GM19463 (cell line): ENCODE data around the gene ZFP36L1.
"Not testable (repeated sequence)": the region's sequence is repeated elsewhere in the genome, so short reads cannot be mapped to it uniquely, and the experiment has no call there.

Experiments
- ATAC-seq: cut with Tn5 transposase; IDR thresholded peaks from one replicate; pipeline ENCODE4 v1.9.1; 2021; ENCODE audit warnings: mild to moderate bottlenecking, moderate library complexity; ENCODE audit not compliant: unreplicated experiment

The ZFP36L1 gene

DNA sequence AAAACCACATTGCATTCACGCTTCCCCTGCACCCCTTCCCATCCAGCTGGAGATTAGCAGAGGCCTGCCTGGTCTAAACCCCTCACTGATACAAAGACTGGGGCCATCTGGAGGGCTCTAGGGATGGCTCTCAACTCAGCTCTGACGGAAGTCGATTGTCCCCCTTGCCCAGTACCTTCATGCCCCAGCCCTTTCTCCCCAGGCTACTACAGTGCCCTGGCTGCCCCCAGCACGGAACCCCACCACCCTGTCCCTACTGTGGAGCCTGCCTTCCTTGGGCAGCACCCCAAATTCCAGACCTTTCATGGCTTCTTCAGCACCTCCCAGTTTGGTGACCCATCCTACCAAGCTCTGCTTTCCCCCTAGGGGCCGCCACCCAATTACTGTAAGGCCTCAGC lies 25.6 kb downstream of the ZFP36L1 start:
- ATAC-seq: no peak

DNA sequence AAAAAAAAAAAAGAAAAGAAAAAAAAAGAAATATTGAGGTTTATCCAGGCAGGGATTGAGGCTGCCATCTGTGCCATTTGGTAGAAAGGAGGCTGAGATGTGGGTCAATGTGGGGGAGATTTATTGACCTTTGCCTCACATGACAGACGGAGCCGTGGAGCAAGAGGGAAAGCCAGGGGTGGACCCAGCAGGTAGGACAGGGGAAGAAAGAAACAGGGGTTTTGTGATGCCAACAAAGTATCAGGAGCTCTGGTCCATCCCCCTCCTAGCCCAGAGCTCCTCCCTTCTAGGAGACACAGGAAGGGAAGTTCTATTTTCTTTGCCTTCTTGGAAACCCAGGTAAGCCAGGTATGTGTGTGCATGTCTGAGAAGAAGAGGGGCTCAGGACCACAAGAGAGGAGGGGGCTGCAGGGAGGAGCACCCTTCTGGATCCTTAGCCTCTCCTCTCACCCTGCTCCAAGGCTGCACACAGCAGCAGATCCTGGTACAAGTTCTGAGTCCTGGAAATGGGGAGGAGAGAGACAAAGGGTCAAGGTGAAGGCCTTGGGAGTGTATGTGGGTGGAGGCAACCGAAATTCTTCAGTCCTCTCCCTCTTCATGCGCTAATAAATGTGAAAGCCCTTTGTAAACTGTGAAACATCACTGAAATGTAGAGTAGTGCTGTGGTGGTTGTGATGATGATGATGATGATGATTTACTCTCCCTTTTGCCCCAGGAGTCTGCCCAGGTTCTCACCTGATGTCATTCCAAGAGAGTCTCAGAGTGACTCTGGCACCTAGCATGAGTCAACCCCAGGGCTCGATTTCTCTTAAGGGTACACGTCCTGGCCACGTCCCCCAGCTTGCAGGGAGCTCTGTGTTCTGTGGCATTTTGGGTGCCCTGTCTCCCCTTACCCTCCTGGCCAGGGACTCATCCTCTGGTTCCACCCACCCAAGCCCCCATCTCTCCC lies 26.3 kb downstream of the ZFP36L1 start:
- no peak for ATAC-seq

DNA sequence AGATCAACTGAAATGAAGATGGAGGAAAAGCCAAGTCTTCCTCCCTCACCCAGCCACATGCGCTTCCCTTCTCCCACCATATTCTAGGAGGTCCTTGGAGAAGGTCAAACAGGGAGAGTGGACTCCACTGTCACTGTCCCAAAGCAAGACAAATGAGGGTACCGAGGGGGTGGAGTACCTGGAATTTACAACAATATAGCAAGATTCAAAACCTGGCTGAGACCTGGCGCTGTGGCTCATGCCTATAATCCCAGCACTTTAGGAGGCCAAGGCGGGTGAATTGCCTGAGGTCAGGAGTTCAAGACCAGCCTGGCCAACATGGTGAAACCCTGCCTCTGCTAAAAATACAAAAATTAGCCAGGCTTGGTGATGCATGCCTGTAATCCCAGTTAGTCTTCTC lies 29.0 kb downstream of the ZFP36L1 start:
- not testable (repeated sequence) for ATAC-seq

DNA sequence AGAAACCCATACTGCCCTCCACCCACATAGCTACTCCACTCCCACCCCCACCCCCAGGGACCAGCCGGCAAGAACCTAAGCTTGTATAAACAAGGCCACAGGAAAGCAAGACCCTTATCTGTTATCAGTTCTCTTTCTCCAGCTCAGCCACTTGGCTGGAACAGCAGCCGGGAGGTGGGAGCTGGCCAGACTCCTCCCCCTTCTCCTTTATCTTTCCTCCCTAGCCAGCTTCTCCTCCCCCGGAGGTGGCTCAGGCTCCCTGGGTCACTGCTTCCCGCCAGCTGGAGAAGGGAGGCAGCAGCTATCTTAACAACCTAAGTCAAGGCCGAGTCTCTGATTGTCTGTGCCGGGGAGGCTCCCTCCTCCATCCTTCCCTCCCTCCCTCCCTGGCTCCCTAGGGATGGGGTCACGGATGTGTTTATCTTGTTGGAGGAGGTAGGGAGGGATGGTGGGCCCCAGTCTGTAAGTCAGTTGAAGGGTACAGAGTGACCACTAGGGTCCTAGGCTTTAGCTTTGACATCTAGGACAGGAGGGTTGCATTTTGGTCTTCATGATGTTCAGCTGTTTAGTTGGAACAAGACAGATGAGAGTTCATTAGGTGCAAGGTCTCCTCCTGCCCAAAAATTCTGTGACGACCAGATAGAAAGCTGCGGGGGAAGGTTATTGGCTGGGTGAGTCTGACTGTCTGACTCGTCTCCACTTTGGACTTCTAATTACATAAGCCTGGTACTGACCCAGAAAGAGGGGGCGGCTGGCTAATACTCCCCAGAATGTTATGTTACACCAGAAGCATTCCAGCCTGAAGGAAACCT lies 29.7 kb downstream of the ZFP36L1 start:
- ATAC-seq: no peak

DNA sequence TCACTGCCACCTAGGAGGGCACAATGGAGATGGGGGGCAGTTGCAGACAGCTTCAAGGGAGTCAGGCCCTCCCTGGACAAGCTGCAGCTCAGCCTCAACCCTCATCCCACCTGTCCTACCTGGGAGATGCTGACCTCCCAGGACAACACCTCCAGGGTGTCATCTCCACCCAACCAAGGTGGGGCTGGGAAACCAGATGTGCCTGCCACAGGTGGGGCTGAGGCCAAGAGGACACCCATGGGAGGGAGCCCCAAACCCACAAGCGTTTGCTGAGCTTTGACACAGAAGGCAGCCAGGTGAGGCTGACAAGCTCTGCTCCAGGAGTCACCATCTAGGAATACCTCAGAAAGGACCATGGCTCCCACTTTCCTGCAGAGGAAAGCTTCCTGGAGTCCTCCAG lies 31.5 kb downstream of the ZFP36L1 start:
- no peak for ATAC-seq

DNA sequence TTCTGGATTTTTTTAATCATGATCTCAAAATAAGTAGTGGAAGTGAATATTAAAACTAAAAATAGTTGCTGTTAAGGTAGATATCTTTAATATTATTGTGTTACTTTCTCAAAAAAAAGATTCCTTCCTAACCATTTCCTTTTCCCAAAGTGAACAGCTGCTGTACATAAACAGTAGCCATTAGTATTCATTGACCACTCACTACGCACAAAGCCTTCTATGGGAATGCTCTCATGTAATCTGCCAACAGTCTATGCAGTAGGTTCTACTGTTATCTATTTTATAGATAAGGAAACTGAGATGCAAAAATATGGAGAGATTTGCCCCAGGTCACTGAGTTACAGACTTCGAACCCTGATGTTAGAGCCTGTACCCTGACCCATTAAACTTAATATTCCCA lies 32.1 kb downstream of the ZFP36L1 start:
- no peak for ATAC-seq

DNA sequence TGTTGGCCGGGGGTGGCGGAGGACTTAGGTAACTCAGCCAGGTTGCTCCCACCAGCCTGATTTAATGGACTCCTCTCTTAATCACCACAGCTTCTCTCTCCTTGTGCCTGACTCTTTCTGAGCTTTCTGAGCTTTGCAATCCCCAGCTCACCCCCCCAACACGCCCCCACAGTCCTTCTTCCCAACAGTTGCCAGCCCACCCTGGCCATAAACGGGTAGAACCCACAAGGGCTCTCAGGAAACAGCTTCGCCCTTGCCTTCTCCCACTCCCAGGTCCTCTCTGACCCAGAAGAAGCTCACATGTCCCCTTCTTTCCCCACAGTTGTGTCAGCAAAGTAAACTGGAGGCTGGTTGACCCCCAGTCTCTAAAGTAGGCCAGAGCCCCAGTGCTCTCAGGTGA lies 32.9 kb downstream of the ZFP36L1 start:
- no peak for ATAC-seq

DNA sequence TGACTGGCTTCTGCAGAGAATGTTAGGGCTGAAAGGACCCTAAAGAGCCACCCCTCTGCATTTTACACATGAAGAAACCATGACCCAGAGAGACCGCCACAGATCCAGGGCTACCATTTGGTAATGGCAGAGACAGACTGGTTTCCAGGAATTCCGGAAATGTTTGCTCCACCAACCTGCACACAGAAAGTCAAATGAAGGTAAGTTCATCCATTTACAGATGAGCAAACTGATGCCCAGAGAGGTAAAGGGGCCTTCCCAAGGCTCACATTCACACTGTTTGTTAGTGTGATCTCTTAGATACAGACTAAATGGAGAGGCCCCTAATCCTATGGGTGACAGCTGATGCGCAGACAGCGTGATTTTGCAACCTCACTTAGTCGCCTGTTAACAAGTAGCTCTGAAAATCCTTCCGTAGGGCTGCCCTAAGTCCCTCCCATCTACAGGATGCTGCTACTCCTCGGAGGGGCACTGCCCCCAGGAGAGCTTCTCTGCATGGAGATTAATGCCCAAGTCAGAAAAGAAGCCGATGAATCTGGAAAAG lies 33.8 kb downstream of the ZFP36L1 start:
- no peak for ATAC-seq

DNA sequence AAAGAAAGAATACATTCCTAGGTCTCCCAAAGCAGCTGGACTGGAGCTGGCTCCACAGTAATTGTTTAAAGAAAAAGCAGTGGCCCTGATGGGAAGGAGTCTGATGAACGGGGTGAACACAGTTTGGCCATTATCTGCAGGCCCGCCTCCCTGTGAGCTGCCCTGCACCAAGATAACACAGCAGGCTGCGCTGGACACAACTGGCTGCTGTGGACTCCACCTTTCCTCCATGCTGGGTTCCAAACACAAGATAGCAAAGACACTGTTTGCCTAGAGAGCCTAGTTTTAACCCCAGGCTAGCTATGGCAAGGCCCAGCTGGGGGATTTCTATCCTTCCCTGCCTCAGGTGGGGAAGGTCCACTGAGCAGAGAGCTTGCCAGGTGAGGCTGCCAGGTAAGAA lies 34.6 kb downstream of the ZFP36L1 start:
- no peak for ATAC-seq

DNA sequence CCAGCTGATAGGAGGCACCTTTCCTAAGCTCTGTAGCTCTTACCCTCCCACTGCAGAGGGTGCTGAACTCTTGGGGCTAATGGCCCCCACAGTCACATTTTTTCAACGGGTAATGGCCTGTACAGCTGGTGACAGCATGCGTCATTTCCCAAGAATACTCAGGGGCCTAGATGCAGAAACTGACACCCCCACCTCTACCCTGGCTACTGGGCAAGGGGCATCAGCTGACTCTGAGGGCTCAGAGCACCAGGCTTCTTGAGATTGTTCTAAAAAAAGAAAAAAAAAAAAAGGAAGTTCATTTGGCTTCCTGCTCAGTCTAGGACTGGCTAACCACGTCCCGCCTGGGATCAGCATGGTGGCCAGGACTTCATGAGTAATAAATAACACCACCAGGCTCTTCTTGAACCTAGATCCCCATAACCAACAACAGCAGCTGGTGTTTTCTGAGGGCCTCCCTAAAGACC lies 35.2 kb downstream of the ZFP36L1 start:
- ATAC-seq: no peak

DNA sequence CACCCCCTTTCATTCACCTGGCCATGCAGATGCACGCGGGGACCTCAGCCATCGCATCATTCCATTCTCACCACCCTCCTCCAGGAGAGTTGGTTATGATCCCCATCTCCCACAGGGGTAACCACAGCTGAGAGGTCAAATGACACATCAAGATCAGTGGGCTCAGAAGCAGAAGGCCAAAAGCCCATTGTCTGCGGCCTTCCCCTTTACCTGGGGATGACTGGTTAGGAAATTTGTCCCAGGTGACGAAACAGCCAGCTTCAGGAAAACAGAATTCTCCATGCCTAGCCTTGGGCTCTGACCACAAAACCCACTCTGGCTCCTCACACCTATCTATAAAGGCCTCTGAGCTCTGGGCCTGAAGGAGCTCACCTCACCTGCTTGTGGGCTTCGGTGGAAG lies 36.1 kb downstream of the ZFP36L1 start:
- no peak for ATAC-seq

DNA sequence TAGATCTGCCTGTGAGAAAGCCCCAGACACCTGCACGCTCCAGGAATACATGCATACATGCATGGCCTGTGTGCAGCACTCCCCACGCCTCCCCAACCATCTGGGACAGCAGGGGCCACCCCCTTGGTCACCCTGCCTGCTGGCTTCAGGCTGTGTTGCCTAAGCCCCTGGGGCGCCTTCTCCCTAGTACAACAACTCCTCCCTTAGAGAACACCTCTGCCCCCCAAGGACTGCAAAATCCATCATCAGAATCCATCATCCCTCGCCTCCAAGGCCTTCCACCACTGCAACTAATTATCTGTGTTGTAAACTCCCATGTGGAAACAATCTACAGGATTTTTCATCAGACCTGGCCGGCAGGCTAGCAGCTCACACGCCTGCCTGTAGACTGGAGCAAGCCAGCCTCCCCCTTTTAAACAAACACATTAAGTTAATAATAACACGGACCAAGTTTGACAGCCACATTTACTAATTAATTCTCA lies 36.8 kb downstream of the ZFP36L1 start:
- no peak for ATAC-seq

DNA sequence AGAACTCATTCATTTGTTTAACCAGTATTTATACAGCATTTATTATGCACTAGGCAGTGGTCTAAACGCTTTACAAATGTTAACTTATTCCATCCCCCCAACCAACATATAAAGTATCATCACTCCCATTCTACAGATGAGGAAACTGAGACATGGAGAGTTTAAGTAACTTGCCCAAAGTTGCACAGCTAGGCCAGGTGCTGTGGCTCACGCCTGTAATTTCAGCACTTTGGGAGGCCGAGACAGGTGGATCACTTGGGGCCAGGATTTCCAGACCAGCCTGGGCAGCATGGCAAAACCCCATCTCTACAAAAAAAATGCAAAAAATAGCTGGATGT lies 37.9 kb downstream of the ZFP36L1 start:
- ATAC-seq: no peak

DNA sequence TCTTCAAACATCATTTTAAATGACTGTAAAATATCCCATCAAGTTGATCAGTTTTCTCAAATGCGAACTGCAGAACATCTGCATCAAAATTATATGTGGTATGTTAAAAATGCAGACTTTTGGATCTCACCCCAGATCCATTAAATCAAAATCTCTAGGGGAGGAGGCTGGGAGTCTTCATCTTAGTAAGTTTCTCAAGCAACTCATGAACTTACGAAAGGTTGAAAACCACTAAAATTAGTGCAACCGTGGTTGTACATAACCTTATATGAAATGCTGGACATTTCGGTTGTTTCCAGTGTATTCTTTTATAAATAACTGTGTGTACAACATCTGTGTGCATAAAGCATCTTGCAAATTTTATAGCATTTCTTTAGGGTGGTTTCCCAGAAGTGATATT lies 39.2 kb downstream of the ZFP36L1 start:
- no peak for ATAC-seq

DNA sequence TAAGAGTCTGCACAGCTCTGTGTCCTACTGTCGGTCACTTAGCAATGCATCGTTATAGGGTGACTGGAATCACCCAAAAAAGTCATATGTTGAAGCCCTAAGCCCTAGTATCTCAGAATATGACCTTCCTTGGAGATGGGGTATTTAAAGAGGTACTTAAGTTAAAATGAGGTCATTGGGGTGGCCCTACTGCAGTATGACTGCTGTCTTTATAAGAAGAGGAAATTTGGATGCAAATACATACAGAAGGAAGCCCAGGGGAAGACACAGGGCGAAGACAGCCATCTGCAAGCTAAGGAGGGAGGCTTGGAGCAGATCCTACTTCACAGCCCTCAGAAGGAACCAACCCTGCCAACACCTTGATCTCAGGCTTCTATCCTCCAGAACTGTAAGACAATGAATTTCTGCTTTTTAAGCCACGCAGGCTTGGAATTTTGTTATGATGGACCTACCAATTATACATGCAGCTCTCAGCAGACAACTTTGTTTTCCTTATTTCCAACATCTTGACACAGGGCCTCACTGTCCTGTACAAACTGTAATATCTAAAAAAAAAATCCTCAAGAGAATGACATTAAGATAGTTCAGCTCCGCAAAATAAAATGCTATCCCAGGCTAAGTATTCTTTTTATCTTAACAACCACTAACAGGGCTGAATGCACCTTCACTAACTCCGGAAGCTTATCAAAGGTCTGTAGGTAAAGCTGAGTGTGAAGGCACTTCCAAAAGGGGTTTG lies 40.4 kb downstream of the ZFP36L1 start:
- no peak for ATAC-seq

DNA sequence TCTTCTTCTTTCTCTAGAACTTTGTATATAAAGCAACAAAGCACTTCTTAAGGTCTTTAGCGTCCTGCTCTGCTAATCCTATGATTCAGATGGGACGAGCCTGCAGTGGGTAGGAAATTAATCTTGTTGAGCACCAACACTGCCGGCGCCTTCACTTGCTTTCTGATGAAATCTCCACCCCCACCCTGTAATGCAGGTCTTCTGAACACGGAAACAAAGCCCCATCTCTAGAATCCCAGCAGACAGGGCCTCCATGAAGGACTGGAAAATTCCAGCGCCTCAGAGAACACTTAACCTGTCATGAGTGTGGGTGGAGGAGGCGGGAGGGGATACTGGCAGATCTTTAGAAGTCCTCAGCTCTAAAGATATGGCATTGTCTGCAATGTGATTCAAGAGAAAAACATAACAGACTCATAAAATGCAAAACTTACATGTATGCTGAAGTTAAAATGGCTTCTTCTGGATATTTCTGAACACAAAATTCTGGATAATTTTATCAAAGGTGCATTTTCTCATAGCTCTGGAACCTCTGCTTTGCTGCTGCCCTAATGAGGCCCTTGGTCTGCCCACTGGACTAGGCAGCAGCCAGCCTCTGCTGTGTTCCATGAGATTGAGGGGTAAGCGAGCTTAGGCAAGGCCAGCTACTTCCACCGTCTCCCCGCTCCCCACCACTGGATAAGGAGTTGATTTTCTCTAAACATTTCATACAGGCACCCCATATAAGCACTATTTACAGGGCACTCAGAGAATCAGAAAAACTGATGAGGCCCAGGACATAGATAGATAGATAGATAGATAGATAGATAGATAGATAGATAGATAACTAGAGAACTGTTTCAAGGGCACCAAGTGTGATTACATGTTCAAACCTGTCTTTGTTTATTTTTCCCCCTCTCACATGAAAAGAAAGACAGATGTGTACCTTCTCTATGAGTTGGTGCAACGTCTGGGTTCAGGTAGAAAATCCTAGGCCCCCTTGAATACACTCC lies 43.1 kb downstream of the ZFP36L1 start:
- no peak for ATAC-seq

DNA sequence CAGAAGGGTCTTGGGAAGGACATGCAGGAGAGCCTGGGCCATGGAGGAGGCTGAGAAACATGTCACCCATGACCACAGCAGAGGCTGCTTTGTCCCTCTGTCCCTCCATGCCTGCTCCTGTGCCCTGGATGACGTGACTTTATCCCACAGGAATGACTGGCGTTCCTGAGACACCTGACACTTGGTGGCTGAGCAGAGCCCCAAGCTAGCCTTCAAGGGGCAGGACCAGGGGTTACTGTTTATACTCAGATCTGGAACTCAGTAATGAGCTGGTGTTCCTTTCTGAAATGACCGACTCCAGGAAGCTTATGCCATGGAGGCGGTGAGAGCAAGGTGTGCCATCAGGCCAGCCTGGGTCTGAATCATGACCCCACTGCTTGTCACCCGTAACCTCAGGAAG lies 44.2 kb downstream of the ZFP36L1 start:
- no peak for ATAC-seq

DNA sequence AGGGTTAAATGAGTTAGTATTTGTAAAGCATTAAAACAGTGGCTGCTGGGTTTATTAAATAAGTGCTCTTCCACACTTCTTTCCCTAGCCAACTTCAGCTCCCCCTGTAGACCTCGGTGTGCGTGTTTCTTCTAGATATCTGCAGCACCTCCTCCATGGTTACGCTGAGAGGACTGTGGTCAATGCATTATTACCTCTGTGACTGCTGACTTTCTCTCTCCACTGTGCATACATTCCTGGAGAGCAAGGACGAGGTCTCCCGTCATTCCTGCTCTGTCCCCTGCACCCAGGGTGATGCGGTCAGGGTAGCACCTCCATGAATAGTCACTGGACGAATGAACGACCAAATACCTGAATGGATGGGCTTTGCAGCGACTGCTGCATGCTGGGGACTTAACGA lies 44.6 kb downstream of the ZFP36L1 start:
- ATAC-seq: no peak

DNA sequence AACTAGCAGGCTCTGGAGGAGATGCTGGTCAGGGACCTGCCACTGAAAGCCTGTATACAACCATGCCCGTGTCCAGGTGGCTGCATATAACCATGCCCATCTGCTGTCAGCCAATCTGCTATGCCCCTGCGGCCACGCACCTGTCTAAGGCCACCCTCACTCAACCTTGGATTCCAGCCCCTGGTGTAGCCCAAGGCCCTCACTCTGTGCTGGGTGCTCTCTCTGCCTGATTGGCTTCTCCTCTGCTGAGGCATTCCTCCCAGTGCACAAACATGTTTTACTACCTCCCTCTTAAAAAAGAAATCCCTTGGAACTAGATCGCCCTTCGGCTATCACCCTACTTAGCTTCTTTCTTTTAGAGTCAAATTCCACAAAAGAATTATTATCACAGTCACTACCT lies 45.5 kb downstream of the ZFP36L1 start:
- no peak for ATAC-seq

DNA sequence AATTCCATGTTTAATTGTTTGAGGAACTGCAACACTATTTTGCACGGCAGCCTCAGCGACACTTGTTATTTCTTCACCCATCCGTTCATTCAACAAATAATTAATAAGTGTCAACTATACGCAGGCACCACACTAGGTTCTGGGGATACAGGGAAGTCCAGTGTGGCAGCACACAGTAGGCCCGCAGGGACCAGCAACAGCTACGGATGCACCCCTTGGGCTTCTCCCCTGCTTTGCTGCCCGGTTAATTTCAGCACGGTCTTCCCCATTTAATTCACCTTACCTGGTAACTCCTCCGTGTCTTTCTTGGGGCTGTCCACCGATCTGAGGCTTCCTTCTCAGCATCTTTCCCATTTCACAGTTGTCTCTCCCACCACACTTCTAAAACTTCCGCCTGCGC lies 48.3 kb downstream of the ZFP36L1 start:
- ATAC-seq: no peak
